Glomerular visceral epithelial cell (primary cell): ENCODE measurements around the gene CYP2A7.
"Not testable (repeated sequence)": the region's sequence is repeated elsewhere in the genome, so short reads cannot be mapped to it uniquely, and the experiment has no call there.

Experiments
- DNase-seq: peaks from one replicate; pipeline ENCODE4 v3.0.0-alpha.2; 2016; ENCODE audit errors: extremely low spot score

The CYP2A7 gene

DNA sequence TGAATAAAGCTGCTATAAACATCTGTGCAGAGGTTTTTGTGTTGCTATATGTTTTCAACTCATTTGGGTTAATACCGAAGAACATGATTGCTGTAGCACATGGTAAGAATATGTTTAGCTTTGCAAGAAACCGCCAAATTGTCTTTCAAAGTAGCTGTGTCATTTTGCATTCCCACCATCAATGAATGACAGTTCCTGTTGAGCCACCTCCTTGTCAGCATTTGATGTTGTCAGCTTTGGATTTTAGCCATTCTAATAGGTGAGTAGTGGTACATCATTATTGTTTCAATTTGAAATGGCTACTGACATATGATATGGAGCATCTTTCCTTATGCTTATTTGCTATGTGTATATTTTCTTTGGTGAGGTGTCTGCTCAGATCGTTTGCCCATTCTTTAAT lies 40.0 kb downstream of the CYP2A7 start:
- not testable (repeated sequence) for DNase-seq

DNA sequence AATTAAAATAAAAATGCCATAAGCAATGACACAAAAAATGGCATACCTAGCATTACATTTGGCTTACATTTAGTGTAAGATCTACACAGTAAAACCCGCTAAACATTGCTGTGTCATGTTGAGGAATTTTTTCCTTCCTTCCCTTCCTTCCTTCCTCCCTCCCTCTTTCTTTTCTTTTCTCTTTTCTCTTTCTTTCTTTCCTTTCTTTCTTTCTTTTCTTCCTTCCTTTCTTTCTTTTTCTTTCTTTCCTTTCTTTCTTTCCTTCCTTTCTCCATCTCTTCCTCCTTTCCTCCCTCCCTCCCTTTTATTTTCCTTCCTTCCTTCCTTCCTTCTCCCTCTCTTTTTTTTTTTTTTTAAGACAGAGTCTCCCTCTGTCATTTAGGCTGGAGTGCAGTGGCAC lies 43.6 kb downstream of the CYP2A7 start:
- DNase-seq: not testable (repeated sequence)

DNA sequence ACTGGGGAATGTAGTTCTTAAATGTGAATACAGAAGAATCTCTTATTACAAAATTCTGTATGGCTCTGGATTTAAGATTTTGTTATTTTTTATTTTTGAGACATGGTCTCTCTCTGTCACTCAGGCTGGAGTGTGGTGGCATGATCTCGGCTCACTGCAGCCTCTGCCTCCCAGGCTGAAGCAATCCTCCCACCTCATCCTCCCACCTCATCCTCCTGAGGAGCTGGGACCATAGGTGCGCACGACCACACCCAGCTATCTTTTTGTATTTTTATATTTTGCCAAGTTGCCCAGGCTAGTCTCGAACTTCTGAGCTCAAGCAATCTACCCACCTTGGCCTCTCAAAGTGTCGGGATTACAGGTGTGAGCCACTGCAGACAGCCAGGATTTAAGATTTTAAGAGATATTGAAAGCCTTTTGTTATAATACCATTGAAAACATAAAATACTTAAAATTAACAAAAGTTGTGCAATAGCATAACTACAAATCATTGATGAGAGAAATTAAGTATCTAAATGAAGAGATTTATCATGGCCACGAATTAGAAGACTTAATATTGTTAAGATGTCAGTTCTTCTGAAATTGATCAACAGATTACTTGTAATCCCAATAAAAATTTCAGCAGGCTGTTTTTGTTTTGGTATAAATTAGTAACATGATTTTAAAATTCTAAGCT lies 45.1 kb downstream of the CYP2A7 start:
- no peak for DNase-seq

- DNase-seq: not testable (repeated sequence)
Observed at GRCh38 chr19:40833728-40834533, 48.1 kb downstream of the CYP2A7 start.

GRCh38 chr19:40832431-40832790 lies 49.6 kb downstream of the CYP2A7 start:
- not testable (repeated sequence) for DNase-seq

GRCh38 chr19:40831502-40832430 lies 50.3 kb downstream of the CYP2A7 start:
- DNase-seq: peak; percentile 76

- not testable (repeated sequence) for DNase-seq
Observed at GRCh38 chr19:40830741-40831140, 51.3 kb downstream of the CYP2A7 start.

- DNase-seq: no peak
Observed at GRCh38 chr19:40829205-40829604, 52.8 kb downstream of the CYP2A7 start.

DNA sequence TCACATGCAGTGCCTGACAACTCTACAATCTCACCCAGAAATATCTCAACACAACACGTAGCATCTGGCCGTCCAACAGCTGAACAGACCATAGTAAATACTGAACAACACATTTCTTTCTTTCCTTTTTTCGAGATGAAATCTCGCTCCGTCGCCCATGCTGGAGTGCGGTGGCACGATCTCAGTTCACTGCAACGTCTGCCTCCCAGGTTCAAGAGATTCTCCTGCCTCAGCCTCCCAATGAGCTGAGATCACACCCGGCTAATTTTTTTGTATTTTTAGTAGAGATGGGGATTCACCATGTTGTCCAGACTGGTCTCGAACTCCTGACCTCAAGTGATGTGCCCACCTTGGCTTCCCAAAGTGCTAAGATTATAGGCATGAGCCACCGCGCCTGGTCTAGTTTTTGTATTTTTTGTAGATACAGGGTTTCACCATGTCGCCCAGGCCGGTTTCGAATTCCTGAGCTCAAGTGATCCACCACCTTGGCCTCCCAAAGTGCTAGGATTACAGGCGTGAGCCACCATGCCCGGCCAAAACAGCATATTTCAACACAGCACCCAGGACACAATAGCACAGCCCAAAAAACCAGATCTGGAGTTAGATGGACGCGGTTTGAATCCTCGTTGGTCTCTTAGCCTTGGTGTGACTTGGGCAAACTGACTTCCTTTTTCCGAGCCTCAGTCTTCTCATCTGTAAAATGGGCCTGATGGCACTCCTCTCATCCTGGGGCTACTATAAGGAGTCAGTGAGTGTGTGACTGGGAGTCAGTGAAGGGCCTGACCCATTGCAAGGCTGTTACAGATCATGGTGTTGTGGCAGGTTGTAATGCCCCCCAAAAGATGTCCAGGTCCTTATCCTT lies 54.4 kb downstream of the CYP2A7 start:
- DNase-seq: no peak

DNA sequence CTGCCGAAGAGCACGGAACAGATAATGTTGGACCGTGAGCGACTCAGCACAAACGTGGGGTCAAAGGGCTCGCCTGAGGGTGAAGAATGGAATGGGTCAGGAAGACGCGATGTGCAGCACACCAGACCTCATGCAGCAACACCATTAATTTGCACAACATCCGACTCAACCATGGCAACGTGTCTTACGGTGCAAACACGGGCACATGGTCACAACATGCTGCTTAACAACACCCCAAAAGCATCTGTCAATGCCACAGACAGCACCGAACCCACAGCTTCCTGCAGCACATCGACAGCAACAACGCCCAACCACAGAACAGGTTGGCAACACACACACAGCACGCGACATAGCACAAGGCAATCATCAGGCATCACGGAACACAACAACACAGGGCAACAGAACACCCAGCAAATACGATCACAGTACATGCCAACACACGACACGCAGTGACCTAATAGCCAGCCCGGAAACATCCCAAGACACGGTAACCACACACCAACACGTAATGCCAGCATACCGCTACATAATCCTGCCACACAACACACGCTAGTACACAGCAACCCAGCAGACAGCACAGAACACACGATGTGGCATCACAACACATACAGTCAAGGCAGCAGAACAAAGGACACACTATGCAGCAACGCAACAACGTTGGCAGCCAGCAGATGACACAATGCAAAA lies 55.2 kb downstream of the CYP2A7 start:
- DNase-seq: not testable (repeated sequence)

GRCh38 chr19:40826312-40826698 lies 55.7 kb downstream of the CYP2A7 start:
- not testable (repeated sequence) for DNase-seq

- DNase-seq: not testable (repeated sequence)
Observed at GRCh38 chr19:40825460-40826095, 56.5 kb downstream of the CYP2A7 start.
